Cerebellar nuclear complex (tissue), 1 donor: ENCODE measurements around the gene ALDH8A1.

Source experiments
- DNase-seq, 2 experiments: peaks; one replicate each; lab custom pipeline; 2025; lab: John Stamatoyannopoulos, UW

The ALDH8A1 gene

GRCh38 chr6:134951494-134952263 is 1.8 kb upstream of the ALDH8A1 start:
- DNase-seq = no peak

- no peak for DNase-seq
Measured at GRCh38 chr6:134950482-134950881, 581 bp upstream of the ALDH8A1 start.

- no peak for DNase-seq
Measured at GRCh38 chr6:134948691-134949090, 1.2 kb downstream of the ALDH8A1 start.

DNA sequence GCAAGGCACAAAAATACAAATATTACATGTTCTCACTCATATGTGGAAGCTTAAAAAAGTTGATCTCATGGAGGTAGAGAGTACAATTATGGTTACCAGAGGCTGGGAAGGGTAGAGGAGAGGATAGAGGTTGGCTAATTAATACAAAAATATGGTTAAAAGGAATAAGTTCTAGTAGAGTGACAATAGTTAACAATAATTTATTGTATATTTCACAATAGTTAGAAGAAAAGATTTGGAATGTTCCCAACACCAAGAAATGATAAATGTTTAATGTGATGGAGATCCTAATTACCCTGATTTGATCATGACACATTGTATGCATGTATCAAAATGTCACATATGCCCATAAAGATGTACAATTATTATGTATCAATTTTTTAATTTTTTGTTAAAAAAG is 1.8 kb downstream of the ALDH8A1 start:
- DNase-seq = no peak

GRCh38 chr6:134945045-134945444 is 4.9 kb downstream of the ALDH8A1 start:
- no peak for DNase-seq

DNA sequence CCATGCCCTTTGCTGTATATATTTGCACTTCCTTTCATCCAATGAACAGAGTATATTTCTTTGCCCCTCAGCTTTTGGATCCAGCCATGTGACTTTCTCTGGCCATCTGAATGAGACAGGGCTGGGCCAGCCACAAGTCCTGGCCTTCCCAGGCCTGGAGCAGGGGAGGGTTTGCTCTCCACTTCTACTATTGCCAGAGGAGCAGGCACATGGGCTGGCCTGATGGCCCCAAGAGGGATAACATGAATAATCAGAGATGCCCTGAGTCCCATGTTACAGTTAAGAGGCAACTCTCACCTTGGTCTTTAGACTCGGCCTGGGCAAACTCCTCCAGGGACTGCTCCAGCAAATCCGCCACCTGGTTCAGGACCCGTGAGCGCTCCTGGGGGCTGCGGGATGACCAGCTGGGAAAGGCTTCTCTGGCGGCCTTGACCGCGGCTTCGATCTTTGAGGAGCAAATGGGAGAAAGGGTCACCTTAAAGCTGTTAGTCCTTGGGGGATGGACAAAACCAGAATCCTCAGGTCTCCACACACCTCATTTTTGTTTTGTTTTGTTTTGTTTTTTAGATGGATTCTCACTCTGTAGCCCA is 6.3 kb downstream of the ALDH8A1 start:
- no peak for DNase-seq

- no peak for DNase-seq
Measured at GRCh38 chr6:134938896-134939295, 11.0 kb downstream of the ALDH8A1 start.

GRCh38 chr6:134937426-134937825 is 12.5 kb downstream of the ALDH8A1 start:
- DNase-seq = no peak

DNA sequence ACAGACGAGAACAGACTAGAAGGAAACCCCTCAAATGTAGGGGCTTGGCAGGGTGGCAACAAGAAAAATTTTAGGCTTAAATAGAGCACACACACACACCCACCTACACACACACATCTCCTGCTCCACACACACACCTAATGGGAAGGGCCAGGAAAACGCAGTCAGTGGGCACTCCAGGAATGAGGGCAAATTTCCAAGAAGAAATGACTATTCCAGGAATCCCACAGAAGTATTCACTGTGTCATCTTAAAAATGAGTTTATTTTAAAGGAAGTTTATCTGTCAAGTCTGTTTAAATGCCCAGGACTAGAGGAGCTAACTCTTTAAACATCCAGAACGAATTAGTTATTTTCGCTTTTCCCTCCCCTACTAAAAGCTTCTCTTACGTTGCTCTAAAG is 13.0 kb downstream of the ALDH8A1 start:
- no peak for DNase-seq

- DNase-seq = no peak
Measured at GRCh38 chr6:134936476-134936875, 13.4 kb downstream of the ALDH8A1 start.

DNA sequence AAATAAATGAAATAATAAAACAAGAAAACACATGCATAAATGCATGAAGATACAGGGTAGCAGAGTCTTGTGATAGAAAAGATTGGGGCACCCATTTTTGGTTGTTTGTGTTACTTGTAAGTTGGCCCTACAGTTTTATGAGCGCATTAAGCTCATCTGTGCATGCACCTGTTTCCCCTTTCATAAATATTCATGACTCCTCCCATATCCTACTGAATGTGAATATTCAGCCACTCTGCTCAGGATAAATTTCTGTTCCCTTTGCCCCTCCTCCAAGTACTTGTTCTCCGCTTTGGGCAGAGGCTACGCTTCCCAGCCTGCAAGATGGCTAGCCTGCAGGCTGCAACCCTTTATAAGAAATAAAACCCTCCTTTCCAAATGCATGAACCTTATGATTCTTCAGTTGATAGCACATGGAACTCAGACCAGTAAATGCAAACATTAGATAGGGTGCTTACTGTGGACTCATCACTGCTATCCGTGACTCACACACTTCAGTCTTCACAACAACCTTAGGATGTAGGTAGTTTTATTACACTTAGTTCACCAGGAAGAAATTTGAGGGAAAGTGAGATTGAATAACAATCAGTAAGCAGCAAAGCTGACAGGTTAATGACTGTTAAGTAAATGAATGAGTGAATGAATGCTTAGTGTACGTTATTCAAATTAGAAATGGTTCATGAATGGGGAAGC is 15.0 kb downstream of the ALDH8A1 start:
- no peak for DNase-seq

DNA sequence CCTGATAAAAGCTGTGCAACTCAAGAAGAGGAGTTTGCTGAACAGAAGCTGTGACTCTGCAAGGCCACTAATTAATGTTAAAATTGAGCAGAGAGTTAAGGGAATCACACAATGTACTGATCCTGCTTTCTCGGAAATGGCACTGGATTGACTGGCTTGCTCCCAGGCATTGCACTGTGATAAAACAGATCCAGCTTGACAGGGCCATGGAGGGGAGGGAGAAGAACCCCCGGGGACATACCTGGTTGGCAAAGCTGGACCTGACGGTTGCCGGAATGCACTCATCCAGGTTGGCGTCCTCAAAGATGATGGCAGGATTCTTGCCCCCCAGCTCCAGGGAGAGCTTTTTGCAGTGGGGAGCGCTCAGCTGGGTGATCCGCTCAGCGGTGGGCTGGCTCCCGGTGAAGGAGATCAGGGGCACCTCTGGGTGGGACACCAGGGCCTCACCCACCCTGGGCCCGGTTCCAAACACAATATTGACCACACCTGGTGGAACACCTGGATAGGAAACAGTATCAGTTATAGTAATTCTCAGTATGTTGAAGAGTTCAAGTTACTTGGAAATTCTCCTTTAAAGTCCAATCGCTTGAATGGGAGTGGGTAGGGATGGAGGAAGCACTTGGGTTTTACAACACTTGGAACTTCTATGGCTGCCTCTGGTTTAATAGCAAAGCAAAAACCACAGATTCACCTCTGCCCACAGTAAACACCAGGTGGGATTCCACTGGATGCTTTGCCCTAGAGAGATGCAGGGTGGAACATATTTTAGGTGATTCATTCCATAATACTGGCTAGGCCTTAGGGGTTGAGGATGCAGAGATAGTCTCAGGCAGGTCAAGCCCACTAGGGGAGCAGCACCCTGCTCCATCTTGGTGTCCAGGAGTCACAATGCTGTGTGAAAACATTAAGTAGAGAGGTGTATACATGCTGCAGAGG is 17.1 kb downstream of the ALDH8A1 start:
- no peak for DNase-seq

DNA sequence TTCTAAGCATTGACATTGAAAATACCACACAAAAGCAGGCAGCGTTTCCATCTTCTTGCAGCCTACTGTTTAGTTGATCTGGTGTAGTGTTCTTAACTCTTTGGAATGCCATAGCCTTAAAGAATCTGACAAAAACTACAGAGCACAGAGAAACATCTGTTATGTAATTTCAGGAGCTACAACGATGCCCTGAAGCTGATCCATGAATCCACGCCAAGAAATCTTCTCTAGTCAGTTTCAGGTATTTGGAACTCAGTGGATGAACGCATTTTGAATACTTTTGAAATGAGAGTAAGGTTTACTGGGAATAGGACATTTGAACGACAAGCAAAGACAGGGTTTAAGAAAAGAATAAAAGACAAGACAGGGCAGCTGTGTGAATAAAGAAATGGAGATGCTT is 17.8 kb downstream of the ALDH8A1 start:
- DNase-seq = no peak

DNA sequence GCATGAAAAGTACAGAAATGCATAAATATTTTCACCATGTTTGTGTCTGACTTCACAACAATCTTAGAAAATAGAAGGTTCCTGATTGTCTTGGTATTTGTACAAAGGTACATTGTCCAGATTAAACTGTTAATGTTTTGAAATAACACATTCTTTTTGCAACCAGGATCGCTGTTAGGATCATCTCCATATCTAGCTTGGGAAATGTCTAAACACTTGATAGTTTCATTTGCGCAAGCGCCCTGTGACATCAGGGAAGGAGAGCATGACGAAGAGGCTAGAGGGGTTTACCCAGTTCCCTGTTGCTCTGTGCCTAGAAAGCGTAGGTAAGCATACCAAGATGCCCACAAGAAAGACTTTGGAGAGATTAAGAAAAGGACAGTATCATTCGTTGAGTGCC is 19.4 kb downstream of the ALDH8A1 start:
- DNase-seq = no peak

GRCh38 chr6:134928151-134928900 is 21.6 kb downstream of the ALDH8A1 start:
- DNase-seq = no peak

DNA sequence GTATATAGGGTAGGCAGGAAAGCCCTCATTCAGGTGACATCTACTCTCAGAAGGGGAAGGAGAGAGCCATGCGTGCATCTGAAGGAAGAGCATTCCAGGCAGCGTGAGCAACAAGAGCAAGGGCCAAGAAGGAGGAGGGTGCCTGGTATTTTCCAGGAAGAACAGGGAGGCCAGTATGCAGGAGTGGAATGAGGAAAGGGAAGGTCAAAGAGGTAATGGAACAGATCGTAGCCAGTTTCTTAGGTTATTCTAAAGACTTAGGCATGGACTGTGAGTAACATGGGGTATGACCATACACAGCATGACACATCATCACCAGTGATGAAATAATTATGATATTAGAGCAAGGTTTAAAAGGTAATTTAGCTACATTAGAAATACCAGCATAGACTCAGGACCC is 24.1 kb downstream of the ALDH8A1 start:
- DNase-seq = no peak

DNA sequence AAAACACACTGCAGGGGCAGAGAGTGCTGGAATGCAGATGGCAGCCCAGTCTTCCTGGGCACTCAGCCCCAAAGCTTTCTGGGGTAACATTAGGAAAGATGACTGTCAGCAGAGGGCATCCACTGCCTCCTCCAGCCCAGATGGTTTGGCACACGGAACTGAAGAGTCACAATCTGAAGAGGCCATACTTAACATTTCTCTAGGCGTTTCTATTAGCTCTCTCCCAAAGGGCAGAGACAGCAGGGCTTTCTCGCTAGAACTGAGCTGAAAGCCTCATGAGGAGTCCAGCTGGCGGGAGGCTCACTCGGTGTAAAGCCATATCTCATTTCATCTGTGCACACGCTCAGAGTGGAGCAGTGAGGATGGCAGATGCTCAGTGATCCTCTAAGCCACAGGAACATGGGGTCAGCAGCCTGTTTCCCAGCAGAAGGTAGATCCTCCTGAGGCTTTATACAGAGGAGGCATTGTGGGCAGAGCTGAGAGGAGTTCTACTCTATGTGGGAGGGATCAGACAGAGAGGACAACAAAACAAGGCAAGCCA is 28.1 kb downstream of the ALDH8A1 start:
- no peak for DNase-seq

DNA sequence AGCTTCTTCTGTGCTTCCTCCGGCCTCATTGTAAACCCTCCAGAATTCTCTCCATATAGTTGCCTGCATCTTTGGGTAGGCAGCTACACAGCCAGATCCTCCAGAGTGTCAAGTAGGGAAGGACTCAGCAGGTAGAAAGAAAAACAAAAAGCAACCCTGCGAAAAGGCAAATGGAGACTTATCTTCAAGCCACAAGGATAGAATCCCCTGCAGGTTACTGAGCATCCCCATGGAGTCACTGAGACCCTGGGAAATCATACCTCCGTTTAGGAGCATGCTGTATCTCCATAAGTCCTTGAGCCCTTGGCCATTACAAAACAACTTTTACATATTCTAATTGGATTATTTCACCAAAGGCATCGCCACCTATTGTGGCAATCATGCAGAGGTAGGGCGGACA is 28.6 kb downstream of the ALDH8A1 start:
- no peak for DNase-seq

DNA sequence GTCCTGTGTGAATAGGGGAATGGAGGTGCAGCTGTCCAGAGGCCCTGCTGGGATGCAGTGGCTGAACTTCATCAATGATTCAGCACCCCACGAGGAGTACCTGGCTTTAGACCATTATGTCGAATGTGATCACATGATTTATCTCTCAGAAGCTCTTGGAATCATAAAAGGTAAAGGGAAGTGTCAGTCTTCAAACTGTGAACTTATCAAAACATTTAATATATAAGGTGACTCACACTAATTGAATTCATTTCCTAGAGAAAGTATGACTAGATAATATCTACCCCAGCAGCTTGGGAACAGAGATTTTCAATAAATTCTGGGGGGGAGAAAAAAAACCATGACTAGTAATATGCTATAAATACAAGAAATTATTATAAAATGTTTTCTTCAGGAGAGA is 29.5 kb downstream of the ALDH8A1 start:
- no peak for DNase-seq

GRCh38 chr6:134918418-134918961 is 31.4 kb downstream of the ALDH8A1 start:
- DNase-seq = no peak

GRCh38 chr6:134911547-134911946 is 38.4 kb downstream of the ALDH8A1 start:
- no peak for DNase-seq
